ENCODE results near the gene USP47.

USP47 gene, protein sequence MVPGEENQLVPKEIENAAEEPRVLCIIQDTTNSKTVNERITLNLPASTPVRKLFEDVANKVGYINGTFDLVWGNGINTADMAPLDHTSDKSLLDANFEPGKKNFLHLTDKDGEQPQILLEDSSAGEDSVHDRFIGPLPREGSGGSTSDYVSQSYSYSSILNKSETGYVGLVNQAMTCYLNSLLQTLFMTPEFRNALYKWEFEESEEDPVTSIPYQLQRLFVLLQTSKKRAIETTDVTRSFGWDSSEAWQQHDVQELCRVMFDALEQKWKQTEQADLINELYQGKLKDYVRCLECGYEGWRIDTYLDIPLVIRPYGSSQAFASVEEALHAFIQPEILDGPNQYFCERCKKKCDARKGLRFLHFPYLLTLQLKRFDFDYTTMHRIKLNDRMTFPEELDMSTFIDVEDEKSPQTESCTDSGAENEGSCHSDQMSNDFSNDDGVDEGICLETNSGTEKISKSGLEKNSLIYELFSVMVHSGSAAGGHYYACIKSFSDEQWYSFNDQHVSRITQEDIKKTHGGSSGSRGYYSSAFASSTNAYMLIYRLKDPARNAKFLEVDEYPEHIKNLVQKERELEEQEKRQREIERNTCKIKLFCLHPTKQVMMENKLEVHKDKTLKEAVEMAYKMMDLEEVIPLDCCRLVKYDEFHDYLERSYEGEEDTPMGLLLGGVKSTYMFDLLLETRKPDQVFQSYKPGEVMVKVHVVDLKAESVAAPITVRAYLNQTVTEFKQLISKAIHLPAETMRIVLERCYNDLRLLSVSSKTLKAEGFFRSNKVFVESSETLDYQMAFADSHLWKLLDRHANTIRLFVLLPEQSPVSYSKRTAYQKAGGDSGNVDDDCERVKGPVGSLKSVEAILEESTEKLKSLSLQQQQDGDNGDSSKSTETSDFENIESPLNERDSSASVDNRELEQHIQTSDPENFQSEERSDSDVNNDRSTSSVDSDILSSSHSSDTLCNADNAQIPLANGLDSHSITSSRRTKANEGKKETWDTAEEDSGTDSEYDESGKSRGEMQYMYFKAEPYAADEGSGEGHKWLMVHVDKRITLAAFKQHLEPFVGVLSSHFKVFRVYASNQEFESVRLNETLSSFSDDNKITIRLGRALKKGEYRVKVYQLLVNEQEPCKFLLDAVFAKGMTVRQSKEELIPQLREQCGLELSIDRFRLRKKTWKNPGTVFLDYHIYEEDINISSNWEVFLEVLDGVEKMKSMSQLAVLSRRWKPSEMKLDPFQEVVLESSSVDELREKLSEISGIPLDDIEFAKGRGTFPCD (N-terminal part only)

DNA sequence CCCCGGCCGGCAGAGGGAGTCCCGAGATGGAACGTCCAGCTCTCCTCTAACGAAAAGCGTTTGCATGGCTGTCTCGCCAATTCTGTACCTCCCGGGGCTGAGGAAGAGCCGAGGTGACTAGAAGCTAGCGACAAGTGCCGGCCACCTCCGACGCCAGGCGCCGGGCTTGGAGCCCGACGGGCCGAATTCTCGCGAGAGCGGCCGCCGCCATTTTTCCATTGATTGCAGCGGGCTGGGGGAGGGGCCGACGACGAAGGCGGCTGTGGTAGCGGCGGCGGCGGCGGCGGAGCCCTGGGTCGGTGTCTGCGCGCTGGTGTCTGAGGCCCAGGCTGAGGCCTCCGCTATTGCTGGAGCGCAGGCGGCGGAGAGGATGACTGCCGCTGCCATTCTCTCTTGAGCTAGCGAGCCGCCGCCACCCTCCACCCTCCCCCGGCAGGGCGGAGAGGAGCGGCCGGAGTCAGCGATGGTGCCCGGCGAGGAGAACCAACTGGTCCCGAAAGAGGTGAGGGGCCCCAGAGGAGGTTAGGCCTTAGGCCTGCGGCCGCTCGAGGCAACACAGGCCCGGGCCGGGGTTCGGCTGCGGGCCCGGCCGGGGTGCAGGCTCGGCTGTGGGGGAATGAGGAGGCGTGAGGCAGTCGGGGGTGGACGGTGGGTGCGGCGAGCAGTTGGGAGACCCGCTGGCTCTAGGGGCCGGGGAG lies at the start of gene USP47:
Gene USP47 (plus strand): TSS at position 250 of the 698 bp plus-strand sequence. CDS start 214 bp downstream, at position 464.
- DNase-seq, result peak; percentile 73

DNA sequence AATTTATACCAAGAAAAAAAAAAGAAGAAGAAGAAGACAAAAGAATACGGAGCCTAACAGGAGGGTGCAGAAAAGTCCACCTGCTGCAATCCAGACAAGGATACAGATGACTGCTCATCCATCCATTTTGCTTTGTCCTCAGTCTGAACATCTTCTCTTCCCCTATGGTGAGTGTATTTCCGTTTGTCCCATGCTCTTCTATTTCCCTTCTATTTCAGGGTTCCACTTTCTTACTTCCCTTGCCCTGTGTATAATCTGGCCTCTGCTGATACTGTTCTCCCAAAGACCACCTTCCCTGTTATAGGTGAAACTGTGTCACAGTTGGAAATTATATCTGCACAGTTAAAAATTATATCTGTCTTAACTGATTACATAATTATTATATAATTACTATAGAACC lies 48.7 kb upstream of the USP47 start:
- no peak for DNase-seq

DNA sequence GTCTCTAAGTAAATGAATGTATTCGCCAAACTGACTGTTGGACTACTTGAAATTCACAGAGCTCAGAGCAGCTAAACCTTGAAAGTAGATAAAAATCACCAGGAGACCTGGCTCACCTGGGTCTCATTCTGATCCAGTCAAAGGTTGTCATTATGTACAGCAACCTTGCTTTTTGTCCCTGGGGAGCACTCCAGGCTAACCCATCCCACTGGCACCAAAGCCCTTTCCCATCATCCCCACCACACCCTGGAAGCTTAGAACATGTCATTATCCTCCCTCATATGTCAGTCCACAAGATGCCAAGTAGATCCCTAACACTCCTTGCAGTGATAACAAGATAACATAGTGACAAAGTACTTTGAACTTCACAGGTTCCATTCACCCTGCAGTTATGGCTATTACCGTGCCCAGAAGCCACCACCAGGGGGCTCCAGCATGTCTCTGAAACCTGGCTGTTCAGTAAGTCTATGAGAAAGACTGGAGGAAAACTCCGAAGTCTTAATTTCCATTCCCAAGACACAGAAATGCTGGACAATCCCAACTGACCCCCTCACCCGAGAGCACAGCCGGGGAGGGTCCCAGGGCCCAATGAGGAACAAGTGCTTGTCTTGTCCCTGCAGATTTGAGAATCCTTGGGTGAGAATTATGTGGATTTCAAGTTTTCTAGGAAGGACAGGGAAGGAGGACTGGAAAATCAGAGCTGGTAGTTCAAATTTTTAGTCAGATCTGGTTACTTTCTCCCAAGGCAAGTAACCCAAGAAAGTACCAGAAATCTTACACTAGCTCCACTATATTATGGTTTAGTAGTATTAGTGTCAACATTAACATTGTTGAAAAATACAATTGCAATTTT lies 43.0 kb upstream of the USP47 start:
- DNase-seq, result peak; percentile 14

DNA sequence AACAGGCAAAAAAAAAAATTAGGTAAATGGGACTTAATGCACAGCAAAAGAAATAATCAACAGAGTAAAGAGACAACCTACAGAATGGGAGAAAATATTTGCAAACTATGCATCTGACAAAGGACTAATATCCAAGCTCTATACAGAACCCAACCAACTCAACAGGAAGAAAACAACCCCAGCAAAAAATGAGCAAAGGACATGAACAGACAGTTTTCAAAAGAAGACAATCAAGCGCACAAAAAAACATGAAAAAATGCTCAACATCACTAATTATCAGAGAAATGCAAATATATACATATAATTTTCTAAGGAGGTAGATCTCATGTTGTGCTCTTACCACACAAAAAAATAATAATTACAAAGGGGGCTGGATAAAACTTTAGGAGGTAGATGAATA lies 36.5 kb upstream of the USP47 start:
- no peak for DNase-seq

DNA sequence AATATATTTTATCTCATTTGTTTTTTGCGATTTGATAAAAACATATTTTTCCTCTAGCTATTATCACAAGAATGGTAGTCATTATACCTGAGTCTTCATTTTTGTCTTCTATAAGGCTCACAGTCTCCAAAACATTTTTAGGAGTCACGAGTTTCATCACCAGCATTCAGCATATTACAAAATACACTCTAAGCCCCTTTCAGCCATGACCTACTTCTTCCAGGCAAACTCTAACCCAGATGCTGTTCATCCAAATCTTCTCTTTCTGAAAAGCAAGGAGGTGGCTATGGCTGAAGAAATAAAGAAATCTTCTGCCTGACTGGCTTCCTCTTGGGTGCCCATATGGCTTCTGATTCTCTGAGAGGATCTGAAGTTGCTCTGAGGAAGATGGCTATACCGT lies 35.7 kb upstream of the USP47 start:
- no peak for DNase-seq

DNA sequence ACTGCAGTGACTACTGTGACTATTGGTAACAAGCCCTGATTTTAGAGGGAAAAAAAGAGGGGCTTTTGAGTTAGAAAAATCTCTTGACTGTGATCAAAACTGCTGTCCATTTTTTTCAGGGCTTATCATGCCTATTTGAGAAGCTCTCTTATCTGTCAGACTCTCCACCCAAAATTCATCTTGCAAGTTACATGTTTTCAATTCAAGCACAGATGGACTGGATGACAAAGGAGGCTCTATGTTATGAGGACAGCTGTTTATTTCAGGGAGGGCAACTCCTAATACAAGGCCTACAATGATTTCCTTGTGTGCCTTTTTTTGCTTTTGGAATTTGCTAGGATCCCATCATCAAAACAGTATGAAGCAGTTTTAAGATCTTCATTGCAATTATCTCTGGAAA lies 35.2 kb upstream of the USP47 start:
- DNase-seq, result no peak

DNA sequence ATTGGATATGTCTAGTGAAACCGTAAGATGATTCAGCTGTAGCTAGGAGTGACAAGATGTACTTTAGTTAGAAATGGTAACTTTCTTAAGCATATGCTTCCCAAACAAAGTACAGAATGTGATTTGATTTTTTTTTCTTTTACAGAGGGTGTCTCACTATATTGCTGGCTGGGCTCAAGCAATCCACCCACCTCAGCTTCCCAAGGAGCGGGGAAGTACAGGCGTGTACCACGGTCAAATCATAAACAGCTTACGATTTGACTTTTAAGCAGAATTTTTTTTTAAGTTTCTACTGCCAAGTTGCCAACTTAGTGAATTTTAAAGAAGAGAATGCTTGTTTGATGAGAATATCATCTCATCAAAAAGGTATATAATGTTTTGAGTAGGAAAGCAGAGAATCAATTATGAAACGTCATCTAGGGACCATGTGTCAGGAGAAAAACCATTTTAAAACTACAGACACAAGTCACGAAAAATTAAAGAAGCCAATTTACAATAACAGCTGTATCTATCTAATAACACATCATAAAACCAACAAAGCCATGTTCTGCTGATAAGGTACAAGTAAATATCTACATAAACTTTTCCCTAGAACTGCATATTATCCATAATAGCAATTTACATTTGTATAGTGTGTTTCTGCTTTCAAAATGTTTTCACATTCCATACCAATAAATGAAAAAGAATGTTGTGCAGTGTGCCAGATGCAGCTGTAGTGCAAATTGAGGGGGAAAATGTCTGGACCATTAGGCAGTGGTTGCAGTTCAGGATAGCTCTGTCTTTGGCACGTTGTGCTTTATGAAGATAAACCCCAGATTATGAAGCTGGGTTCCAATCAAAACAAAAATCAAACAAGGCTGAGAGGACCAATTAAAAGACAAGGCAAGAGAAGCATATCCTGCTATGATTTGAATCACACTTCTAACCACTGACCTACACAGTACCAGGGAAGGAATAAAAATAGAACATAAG lies 33.7 kb upstream of the USP47 start:
- no peak for DNase-seq

DNA sequence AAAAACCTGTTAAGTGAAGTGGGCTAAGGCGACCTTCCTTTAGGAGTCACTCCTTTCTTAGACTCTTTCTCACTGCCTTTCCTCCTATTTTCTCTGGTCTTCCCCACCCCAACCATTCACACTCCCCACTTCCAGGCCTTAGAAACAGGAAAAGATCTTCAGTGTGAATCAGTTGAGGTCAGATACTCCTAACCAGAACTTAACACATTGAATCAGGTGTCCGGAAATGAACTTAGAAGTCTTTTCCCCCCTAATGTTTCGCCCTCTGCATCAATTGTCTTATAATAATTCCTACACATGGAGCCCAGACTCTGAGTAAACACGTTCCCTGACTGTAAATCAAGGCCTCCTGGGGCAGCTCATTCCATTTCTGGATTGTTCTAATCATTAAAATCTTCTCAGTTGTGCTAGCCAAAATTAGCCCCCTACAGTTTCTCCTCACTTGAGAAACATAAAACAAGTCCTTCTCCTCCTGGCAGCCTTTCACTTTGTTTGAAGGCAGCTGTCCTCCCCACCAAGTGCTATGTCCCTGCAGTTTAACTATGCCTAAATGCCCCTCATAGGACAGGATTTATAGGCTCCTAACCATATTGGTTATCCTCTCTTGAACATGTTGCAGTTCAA lies 32.7 kb upstream of the USP47 start:
- DNase-seq, result no peak

DNA sequence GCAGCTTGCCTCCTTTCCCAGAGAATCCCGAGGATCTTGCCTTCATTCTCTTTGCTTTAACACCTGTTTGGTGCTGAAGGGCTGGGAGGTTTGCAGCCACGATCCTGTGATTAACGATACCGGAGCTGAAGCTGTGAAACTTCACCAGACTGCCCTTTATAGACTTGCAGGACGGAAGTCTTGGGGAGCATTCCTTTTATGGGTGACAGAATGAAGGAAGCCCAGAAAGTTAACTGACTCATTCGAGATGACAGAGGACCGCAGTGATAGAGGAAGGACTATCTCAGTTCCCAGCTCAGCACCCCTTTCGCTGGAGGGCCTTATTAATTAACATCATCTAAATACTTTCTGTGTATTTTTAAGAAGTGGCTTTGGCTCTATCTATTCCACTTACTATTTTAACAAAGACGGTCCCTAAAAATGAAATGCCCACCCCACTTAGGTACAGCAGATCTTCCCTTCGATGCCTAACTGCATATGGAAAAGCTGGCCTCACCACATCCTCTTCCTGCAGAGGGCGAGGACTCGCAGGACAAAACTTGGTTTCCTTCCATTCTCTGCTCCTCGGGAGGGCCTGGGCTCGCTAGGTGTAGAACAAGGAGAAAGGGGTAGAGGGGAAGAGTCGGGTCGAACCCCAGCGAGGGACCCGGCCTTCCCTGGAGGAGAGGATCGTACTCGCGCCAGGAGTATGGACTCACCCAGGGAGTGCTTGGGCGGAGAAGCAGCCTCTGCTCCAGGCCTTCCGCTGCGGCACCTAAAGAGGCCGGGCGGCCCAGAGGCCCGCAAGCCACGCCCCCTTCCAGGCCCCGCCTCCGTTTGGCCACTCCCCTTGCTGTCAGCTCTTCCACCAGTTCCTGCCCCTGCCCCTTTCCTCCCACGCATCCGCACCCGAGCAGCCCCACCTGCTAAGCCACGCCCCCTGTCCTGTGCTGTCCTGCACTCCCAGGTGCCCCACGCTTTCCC lies 30.7 kb upstream of the USP47 start:
- DNase-seq, result peak; percentile 26

DNA sequence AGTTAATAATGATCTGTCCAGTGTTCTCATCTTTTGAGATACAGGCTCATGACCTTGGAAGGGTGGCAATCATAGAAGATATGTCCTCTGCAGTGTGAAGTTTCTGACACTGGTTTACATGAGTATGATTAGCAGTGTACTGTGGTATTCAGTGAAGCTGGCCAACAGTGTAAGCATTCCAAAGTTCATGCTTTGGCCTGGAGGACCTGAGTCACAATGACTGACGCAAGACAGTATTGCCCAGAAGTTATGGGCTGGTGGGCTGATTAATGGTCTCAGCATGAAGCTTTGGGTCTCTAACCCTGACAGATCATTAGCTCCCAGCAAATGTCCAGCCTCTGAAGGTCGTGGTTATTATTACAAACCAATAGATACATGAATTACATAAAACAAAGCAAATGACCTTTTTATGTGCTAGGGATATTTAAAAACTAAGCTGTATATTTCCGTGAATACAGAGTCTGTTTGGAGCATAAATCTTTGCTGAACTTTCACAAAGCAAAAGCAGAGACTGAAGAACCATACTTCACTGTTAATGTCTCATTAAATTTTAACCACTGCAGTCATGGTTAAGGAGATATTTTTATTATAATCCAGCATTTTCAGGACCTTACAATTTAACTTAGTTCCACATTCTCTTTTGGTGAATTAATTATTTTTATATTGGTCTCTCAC lies 28.3 kb upstream of the USP47 start:
- DNase-seq, result no peak

DNA sequence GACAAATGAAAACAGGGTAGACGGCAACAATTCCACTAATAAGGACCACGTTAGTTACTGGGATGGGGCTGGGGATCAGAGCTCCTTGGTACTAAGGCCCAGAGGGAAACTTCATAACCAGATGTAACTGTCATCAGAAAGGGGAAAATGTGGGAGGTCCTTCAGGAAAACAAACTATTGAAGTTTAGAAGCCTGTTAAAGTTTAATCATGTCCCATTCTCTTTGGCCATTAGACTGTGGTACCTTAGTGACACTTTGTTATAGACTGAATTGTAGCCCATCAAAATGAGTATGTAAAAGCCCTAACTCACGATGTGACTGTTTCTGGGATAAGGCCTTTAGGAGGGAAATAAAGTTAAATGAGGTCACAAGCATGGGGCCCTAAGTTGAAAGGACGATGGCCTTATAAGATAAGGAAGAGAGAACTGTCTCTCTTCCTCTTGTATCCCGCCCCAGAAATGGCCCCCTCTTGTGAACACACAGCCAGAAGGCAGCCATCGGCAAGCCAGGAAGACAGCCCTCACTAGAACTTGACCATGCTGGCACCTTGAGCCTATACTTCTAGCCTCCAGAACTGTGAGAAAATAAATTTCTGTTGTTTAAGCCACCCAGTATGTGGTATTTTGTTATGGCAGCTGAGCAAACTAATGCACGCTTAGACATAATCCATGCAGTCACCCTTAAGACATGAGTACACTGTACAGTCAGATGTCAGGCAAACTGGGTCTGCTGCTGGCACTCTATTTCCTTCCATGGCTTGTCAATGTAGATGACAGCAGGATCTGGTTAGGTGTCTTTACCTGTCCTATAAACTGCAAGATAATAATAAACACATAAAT lies 26.9 kb upstream of the USP47 start:
- DNase-seq, result no peak

DNA sequence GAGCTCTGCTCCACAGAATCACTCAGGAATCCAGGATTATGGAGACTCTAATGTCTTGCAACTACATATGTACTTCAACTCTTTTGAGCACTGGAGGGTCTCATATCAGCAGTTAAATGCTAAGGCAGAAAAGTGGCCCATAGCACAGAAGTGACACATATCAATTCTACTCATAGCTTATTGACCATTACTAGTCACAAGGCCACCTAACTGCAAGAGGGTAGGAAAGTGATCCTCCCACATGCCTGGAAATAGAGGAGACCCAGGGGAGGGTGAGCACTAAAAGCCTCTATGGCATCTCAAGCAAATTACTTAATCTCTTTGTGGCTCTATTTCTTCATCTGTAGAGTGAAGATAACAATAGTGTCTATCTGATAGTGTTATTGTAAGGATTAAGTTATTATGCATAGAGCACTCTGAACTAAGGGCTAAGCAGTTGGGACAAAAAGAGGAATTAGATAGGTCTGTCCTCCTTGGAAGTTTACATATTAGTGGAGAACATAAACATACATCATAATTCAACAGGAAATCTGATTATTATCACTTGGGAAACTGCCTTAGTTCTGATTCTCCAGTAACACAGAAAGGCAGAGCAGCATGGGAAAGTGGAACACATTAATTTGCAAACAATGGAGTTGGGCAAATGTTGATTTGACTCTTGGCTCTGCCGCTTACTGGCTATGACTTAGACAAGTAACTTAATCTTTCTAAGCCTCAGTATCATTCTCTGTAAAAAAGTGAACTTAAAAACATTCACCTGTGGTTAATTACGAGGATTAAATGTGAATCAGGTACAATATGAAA lies 25.1 kb upstream of the USP47 start:
- no peak for DNase-seq

DNA sequence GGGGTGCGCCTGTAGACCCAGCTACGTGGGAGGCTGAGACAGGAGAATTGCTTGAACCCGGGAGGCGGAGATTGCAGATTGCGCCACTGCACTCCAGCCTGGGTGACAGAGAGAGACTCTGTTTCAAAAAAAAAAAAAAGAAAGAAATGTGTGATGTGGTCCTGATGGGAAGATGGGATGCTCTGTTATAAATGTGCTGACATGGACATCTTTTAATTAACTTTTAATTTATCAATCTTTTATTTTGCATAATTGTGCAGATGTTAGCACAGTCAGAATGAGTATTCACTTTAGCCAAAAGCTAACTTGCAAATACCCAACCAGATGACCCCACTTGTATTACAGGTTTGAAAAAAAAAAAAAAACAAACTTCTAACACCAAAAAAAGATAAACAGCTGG lies 23.8 kb upstream of the USP47 start:
- DNase-seq, result no peak

DNA sequence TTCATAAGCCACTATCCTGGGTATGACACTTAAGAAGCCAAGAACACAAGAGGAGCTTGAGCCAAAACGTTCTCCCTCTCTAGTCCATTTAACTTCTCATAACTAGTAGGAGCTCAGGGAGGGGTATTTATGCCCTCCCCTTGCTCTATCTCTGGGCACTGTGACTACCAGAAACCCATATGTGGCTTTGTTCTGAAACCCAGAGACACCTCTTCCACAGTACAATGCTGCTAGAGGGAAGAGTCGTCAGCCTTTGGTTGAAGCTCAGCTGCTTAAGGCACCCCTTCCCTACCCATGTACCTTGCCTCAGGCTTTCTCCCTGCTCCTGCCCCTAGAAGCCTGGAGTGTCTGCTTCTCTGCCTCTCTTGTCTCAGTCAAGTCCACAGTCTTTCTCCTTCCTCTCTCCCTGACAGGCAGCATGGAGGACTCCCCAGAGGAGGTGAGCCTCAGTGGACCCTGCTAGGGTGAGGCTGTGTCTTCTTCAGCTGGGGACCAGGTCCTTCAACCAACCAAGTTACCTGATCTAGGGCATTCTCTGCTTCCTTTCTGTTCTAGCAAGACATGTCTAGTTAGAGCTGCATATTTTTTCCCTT lies 23.1 kb upstream of the USP47 start:
- DNase-seq, result no peak

DNA sequence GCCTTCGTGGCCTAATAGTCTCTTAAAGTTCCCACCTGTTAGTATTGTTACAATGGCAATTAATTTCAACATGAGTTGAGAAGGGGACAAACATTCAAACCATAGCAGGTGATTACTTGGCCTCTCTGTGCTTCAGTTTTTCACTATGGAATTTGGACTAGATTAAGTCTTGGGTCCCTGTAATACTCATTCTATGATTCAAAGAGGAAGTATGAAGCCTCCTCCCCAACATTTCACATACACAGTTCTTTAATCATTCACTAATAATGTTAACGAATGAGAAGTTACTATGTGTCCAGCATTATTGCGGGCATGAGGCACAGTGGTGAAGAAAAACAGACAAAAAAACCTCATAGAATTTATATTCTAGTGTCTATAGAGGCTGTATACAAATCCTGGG lies 19.9 kb upstream of the USP47 start:
- DNase-seq, result no peak

DNA sequence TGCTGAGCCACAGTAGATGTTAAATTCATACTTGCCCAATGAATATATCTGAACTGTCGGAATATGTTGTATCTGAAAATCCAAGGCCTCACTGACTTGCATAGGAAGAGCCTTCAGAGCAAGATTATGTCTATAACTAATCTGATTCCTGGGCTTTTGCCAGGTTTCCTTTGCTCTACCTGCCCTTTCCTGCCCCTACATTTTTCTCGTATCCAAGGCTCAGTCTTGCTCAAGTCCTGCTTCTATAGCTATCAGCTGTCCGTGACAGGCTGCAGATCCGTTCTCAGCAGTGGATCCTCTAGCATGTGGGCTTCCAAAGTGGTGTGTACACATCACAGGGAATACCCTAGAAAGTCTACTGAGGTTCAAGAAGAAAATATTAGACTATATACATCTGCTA lies 18.8 kb upstream of the USP47 start:
- no peak for DNase-seq
